ENCODE measurements around the gene ABCC6.

ABCC6 gene

DNA sequence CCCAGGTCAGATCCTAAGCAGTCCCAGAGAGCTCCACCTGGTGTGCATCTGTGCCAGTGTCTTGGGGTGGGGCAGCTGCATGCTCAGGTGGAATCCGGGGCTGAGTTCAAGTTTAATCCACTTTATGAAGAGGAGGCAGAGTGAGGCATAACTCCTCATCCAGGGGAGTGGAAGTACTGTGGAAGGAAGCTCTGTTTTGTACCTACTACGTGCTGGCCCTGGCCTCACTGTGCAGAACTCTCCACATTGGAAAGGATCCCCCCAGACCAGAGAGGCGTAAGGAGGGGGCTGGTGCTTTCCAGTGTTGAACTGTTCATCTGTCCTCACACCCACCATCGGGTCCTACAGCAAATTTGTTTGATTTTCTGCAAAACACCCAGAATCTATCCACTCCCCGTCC is 78.0 kb downstream of the ABCC6 start:
- no peak overlapping the region for H2AFZ ChIP-seq
- H3K79me2 ChIP-seq: no peaks in the 10 kb centered on the region
- no peaks in the 10 kb centered on the region for H3K9me3 ChIP-seq (ENCODE audit: control insufficient read depth, low read length)
- no peak overlapping the region for H3K9ac ChIP-seq
- H3K27ac ChIP-seq: no peak overlapping the region
- no peaks in the 10 kb centered on the region for H3K36me3 ChIP-seq (ENCODE audit: control insufficient read depth, insufficient read depth, low read length)
- no peaks in the 10 kb centered on the region for H3K4me1 ChIP-seq
- H3K27me3 ChIP-seq (ENCODE audit: control insufficient read depth, insufficient read depth, low read length): no peaks in the 10 kb centered on the region
- TF ChIP-seq, protein P1, sequence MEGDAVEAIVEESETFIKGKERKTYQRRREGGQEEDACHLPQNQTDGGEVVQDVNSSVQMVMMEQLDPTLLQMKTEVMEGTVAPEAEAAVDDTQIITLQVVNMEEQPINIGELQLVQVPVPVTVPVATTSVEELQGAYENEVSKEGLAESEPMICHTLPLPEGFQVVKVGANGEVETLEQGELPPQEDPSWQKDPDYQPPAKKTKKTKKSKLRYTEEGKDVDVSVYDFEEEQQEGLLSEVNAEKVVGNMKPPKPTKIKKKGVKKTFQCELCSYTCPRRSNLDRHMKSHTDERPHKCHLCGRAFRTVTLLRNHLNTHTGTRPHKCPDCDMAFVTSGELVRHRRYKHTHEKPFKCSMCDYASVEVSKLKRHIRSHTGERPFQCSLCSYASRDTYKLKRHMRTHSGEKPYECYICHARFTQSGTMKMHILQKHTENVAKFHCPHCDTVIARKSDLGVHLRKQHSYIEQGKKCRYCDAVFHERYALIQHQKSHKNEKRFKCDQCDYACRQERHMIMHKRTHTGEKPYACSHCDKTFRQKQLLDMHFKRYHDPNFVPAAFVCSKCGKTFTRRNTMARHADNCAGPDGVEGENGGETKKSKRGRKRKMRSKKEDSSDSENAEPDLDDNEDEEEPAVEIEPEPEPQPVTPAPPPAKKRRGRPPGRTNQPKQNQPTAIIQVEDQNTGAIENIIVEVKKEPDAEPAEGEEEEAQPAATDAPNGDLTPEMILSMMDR (IDR thresholded peaks at IDR 0.05): no peak
- H3K4me3 ChIP-seq (ENCODE audit: low read depth, low read length): no peak overlapping the region
- no peak overlapping the region for H3K4me2 ChIP-seq (ENCODE audit: low read length)

GRCh38 chr16:16144416-16144815 is 78.9 kb downstream of the ABCC6 start:
- Histone ChIP-seq H3K4me2 (ENCODE audit: low read length) (no peak overlapping the region), H3K27me3 (ENCODE audit: control insufficient read depth, insufficient read depth, low read length) (no peaks in the 10 kb centered on the region), H3K79me2 (no peaks in the 10 kb centered on the region), H3K36me3 (ENCODE audit: control insufficient read depth, insufficient read depth, low read length) (no peaks in the 10 kb centered on the region), H3K4me1 (no peaks in the 10 kb centered on the region), H3K9ac (no peak overlapping the region), H3K27ac (no peak overlapping the region), H3K4me3 (ENCODE audit: low read depth, low read length) (no peak overlapping the region), H2AFZ (no peak overlapping the region), H3K9me3 (ENCODE audit: control insufficient read depth, low read length) (no peaks in the 10 kb centered on the region)
- TF ChIP-seq, protein P1 (IDR thresholded peaks at IDR 0.05): no peak

DNA sequence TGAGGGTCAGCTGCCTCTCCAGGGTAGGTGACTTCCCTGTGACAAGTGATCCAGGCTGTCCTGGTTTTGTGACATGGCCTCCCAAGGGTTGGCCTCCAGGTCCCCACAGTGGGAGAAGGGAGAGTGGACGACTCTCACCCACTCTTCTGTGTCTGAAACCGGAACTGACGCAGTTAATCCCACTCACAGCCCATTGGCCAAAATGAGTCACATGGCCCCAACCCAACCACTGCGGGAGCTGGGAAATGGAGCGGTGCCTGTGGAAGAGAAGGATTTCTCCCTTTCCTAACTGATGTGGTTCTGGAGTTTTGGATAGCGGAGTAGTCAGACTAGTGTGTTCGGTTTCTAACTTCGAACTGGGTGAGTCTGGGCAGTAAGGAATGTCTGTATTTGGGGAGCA is 79.4 kb downstream of the ABCC6 start:
- no peak overlapping the region for H2AFZ ChIP-seq
- H3K9ac ChIP-seq: no peak overlapping the region
- no peaks in the 10 kb centered on the region for H3K79me2 ChIP-seq
- H3K4me2 ChIP-seq (ENCODE audit: low read length): no peak overlapping the region
- H3K27me3 ChIP-seq (ENCODE audit: control insufficient read depth, insufficient read depth, low read length): no peaks in the 10 kb centered on the region
- no peaks in the 10 kb centered on the region for H3K9me3 ChIP-seq (ENCODE audit: control insufficient read depth, low read length)
- no peaks in the 10 kb centered on the region for H3K4me1 ChIP-seq
- no peaks in the 10 kb centered on the region for H3K36me3 ChIP-seq (ENCODE audit: control insufficient read depth, insufficient read depth, low read length)
- no peak overlapping the region for H3K4me3 ChIP-seq (ENCODE audit: low read depth, low read length)
- TF ChIP-seq, protein P1 (IDR thresholded peaks at IDR 0.05): no peak
- H3K27ac ChIP-seq: no peak overlapping the region

GRCh38 chr16:16143038-16143763 is 80.1 kb downstream of the ABCC6 start:
- Histone ChIP-seq H2AFZ (no peak overlapping the region), H3K4me2 (ENCODE audit: low read length) (no peak overlapping the region), H3K9ac (no peak overlapping the region), H3K4me3 (ENCODE audit: low read depth, low read length) (no peak overlapping the region), H3K79me2 (no peaks in the 10 kb centered on the region), H3K36me3 (ENCODE audit: control insufficient read depth, insufficient read depth, low read length) (no peaks in the 10 kb centered on the region), H3K27me3 (ENCODE audit: control insufficient read depth, insufficient read depth, low read length) (no peaks in the 10 kb centered on the region), H3K27ac (no peak overlapping the region), H3K4me1 (no peaks in the 10 kb centered on the region), H3K9me3 (ENCODE audit: control insufficient read depth, low read length) (no peaks in the 10 kb centered on the region)
- TF ChIP-seq, protein P1 (IDR thresholded peaks at IDR 0.05): no peak

DNA sequence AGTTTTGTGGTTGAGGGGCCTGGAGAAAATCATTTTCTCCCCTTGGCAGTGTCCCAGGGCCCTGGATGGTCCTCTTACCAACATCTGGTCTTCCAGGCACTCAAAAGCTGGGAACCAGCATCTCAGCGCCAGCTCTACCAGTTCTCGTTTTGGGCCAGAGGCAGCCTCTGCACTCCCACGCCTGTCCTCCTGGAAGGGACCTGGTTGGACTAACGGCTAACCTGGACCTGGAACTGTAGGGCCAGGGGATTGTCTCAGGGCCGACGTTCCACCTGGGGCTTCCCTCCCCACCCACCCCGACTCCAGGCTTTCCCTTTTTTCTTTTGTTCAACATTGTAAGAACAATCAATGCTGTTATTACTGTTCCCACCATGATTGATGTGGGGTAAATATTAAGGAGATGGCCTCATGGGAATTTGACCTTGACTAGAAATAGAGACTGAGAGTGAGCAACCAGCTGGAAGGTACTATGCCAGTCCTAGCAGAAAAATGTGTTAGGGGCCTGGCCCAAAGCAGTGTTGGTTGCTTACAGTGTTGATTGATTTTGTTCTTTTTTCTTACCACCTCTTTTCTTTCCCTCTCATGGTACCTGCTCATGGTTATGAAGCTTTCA is 81.4 kb downstream of the ABCC6 start:
- H2AFZ ChIP-seq: no peak overlapping the region
- no peak overlapping the region for H3K27ac ChIP-seq
- H3K9me3 ChIP-seq (ENCODE audit: control insufficient read depth, low read length): no peaks in the 10 kb centered on the region
- TF ChIP-seq, protein P1 (IDR thresholded peaks at IDR 0.05): no peak
- H3K9ac ChIP-seq: no peak overlapping the region
- no peaks in the 10 kb centered on the region for H3K27me3 ChIP-seq (ENCODE audit: control insufficient read depth, insufficient read depth, low read length)
- no peaks in the 10 kb centered on the region for H3K36me3 ChIP-seq (ENCODE audit: control insufficient read depth, insufficient read depth, low read length)
- no peaks in the 10 kb centered on the region for H3K4me1 ChIP-seq
- no peaks in the 10 kb centered on the region for H3K79me2 ChIP-seq
- no peak overlapping the region for H3K4me3 ChIP-seq (ENCODE audit: low read depth, low read length)
- H3K4me2 ChIP-seq (ENCODE audit: low read length): no peak overlapping the region
